Measurements from ENCODE around the gene TRIM40.

Gene TRIM40

GRCh38 chr6:30150671-30151395, 14.9 kb downstream of the TRIM40 start:
- DNase-seq: no peak

GRCh38 chr6:30151580-30151979, 15.6 kb downstream of the TRIM40 start:
- no peak for DNase-seq

GRCh38 chr6:30152016-30152673, 16.2 kb downstream of the TRIM40 start:
- no peak for DNase-seq

GRCh38 chr6:30152910-30153610, 17.1 kb downstream of the TRIM40 start:
- no peak for DNase-seq

GRCh38 chr6:30154061-30154460, 18.1 kb downstream of the TRIM40 start:
- no peak for DNase-seq

GRCh38 chr6:30154709-30155519, 19.0 kb downstream of the TRIM40 start:
- DNase-seq: no peak

- DNase-seq: no peak
Observed at GRCh38 chr6:30155520-30156261, 19.8 kb downstream of the TRIM40 start.

GRCh38 chr6:30156262-30156599, 20.3 kb downstream of the TRIM40 start:
- no peak for DNase-seq

GRCh38 chr6:30156774-30157173, 20.8 kb downstream of the TRIM40 start:
- no peak for DNase-seq

GRCh38 chr6:30157581-30157980, 21.6 kb downstream of the TRIM40 start:
- DNase-seq: no peak

- DNase-seq: no peak
Observed at GRCh38 chr6:30157999-30158398, 22.1 kb downstream of the TRIM40 start.

GRCh38 chr6:30158475-30159040, 22.6 kb downstream of the TRIM40 start:
- no peak for DNase-seq

- no peak for DNase-seq
Observed at GRCh38 chr6:30160008-30160784, 24.3 kb downstream of the TRIM40 start.

- no peak for DNase-seq
Observed at GRCh38 chr6:30160785-30161531, 25.0 kb downstream of the TRIM40 start, which contains the start of gene TRIM10. Gene TRIM10 (minus strand): TSS chr6:30161211. CDS start chr6:30160858, 353 bp downstream.

- no peak for DNase-seq
Observed at GRCh38 chr6:30162265-30163089, 26.5 kb downstream of the TRIM40 start.

GRCh38 chr6:30163090-30163917, 27.4 kb downstream of the TRIM40 start, which contains the start of gene TRIM15:
Gene TRIM15 (plus strand): TSS chr6:30163546. CDS start chr6:30163685, 139 bp downstream.
- DNase-seq: peak; percentile 14

- DNase-seq: no peak
Observed at GRCh38 chr6:30163918-30164654, 28.1 kb downstream of the TRIM40 start.

GRCh38 chr6:30164714-30165113, 28.8 kb downstream of the TRIM40 start:
- DNase-seq: no peak

All from CD4-positive, alpha-beta T cell treated with Interleukin-12 subunit alpha and Interleukin-12 subunit beta, for 1 hour (primary cell).